Fibroblast of lung (primary cell): ENCODE data around the gene GPC5. TPM values are rescaled to one million over a fixed set of nuclear protein-coding genes. Genes with fewer than 3 reads are reported as not detected.
A peak's percentile ranks its signal among the peaks of the same experiment; 100 is the strongest.

Source experiments
- DNase-seq, 2 donors: peaks; one replicate each; pipeline versions ENCODE4 v3.0.0 to v3.0.0-alpha.2; 2010; ENCODE audit warnings: low read depth in 2 of 2
- H2AFZ ChIP-seq: 2 replicates; pipeline ENCODE4 v1.5.1; 2012; ENCODE audit warnings: low read length, control low read depth, inconsistent platforms
- H3K27ac ChIP-seq: 2 replicates; pipeline ENCODE4 v1.5.1; 2011; ENCODE audit warnings: low read length, control low read depth; ENCODE audit not compliant: insufficient read depth
- H3K27me3 ChIP-seq: 2 replicates; pipeline ENCODE4 v1.5.1; 2011; ENCODE audit warnings: mild to moderate bottlenecking, low read length; ENCODE audit not compliant: control insufficient read depth, insufficient read depth
- H3K36me3 ChIP-seq: 2 replicates; pipeline ENCODE4 v1.5.1; 2011; ENCODE audit warnings: low read length; ENCODE audit not compliant: control insufficient read depth, insufficient read depth
- H3K4me1 ChIP-seq: 2 replicates; pipeline ENCODE4 v1.5.1; 2011; ENCODE audit warnings: low read length; ENCODE audit not compliant: control insufficient read depth, insufficient read depth; ENCODE audit errors: extremely low read depth
- H3K4me2 ChIP-seq: 2 replicates; pipeline ENCODE4 v1.5.1; 2011; ENCODE audit warnings: low read length, control low read depth; ENCODE audit not compliant: insufficient read depth; ENCODE audit errors: extremely low read depth
- H3K4me3 ChIP-seq, 4 experiments: fragments of 200-600 bp in 1 of 4; sonication (generic) in 1 of 4; replicated peaks in 1 of 4; 2 replicates each; pipeline ENCODE4 v1.5.1; 2011 to 2016; ENCODE audit warnings: low read length in 4 of 4, low read depth in 3 of 4, mild to moderate bottlenecking in 3 of 4, control low read depth in 2 of 4, inconsistent platforms in 1 of 4, mixed read lengths in 1 of 4; ENCODE audit not compliant: insufficient read depth in 1 of 4; ENCODE audit errors: control extremely low read depth in 1 of 4
- H3K79me2 ChIP-seq: 2 replicates; pipeline ENCODE4 v1.5.1; 2012; ENCODE audit warnings: mild to moderate bottlenecking, low read length, inconsistent platforms; ENCODE audit not compliant: control insufficient read depth, insufficient read depth
- H3K9ac ChIP-seq: 2 replicates; pipeline ENCODE4 v1.5.1; 2011; ENCODE audit warnings: mild to moderate bottlenecking, low read length, control low read depth; ENCODE audit not compliant: insufficient read depth
- H3K9me3 ChIP-seq: 2 replicates; pipeline ENCODE4 v1.5.1; 2012; ENCODE audit warnings: low read depth, low read length; ENCODE audit not compliant: control insufficient read depth, insufficient read depth
- H4K20me1 ChIP-seq: 2 replicates; pipeline ENCODE4 v1.5.1; 2011; ENCODE audit warnings: low read length; ENCODE audit not compliant: control insufficient read depth, insufficient read depth; ENCODE audit errors: extremely low read depth
- CTCF ChIP-seq, 2 donors: IDR thresholded peaks in 1 of 2; conservative IDR thresholded peaks in 1 of 2; 1 replicate in 1 of 2; 2 replicates in 1 of 2; pipeline ENCODE4 v1.5.1; 2011 to 2012; ENCODE audit warnings: low read length in 2 of 2, control low read depth in 1 of 2, inconsistent platforms in 1 of 2, low read depth in 1 of 2, mild to moderate bottlenecking in 1 of 2
- EZH2 ChIP-seq: IDR thresholded peaks from 2 replicates; pipeline ENCODE4 v1.5.1; 2012; ENCODE audit warnings: low read length, control low read depth, mild to moderate bottlenecking; ENCODE audit errors: missing control alignments
- polyA plus RNA-seq, 2 donors: library from polyadenylated mRNA; depleted of rRNA in 1 of 2; stranded (reverse) in 1 of 2; unstranded in 1 of 2; fragments of >200 nt; gene quantifications; 2 replicates each; pipeline ENCODE4 v1.2.1, GENCODE V29; 2011 to 2012; ENCODE audit warnings: missing spikeins in 1 of 2
- total RNA-seq: library from RNA; depleted of rRNA; stranded (reverse); fragments of >200 nt; gene quantifications from 2 replicates; pipeline ENCODE4 v1.2.1, GENCODE V29; 2014

Gene GPC5
- total and polyA plus RNA-seq, 2 donors (not counting 1 experiment from before 2014, with no cell fraction given) = 0.17 TPM; not detected in 1

GRCh38 chr13:92172191-92172590 is 773.8 kb downstream of the GPC5 start:
- Histone ChIP-seq H3K36me3 (no peaks in the 10 kb centered on the region), H3K4me2 (no peak overlapping the region), H4K20me1 (no peaks in the 10 kb centered on the region), H3K9ac (no peak overlapping the region), H3K4me1 (no peaks in the 10 kb centered on the region), H3K79me2 (no peaks in the 10 kb centered on the region), H3K27me3 (no peaks in the 10 kb centered on the region), H2AFZ (no peak overlapping the region), H3K4me3 (no peak overlapping the region), H3K27ac (no peak overlapping the region), H3K9me3 (no peaks in the 10 kb centered on the region)
- peak; percentile 52 to 63 for DNase-seq
- TF ChIP-seq EZH2 = no peak
- no peak for TF ChIP-seq CTCF (conservative IDR thresholded peaks at IDR 0.05 in 1 of 2, IDR thresholded peaks at IDR 0.05 in 1 of 2; ENCODE audit: low read depth in 1 of 2, low read length in 2 of 2)

- no peak overlapping the region for H3K4me3 ChIP-seq
- H2AFZ ChIP-seq = no peak overlapping the region
- H3K79me2 ChIP-seq = no peaks in the 10 kb centered on the region
- no peaks in the 10 kb centered on the region for H3K27me3 ChIP-seq
- H3K4me2 ChIP-seq = no peak overlapping the region
- no peaks in the 10 kb centered on the region for H3K4me1 ChIP-seq
- no peak overlapping the region for H3K27ac ChIP-seq
- no peaks in the 10 kb centered on the region for H3K9me3 ChIP-seq
- no peaks in the 10 kb centered on the region for H3K36me3 ChIP-seq
- no peak for DNase-seq
- TF ChIP-seq EZH2 (no peak), CTCF (conservative IDR thresholded peaks at IDR 0.05 in 1 of 2, IDR thresholded peaks at IDR 0.05 in 1 of 2; ENCODE audit: low read depth in 1 of 2, low read length in 2 of 2) (no peak)
- no peak overlapping the region for H3K9ac ChIP-seq
- no peaks in the 10 kb centered on the region for H4K20me1 ChIP-seq
Observed at GRCh38 chr13:92173254-92173653, 774.8 kb downstream of the GPC5 start.

GRCh38 chr13:92175330-92175729 is 776.9 kb downstream of the GPC5 start:
- Histone ChIP-seq H2AFZ (no peak overlapping the region), H3K9me3 (no peaks in the 10 kb centered on the region), H3K36me3 (no peaks in the 10 kb centered on the region), H3K9ac (no peak overlapping the region), H3K4me3 (no peak overlapping the region), H3K79me2 (no peaks in the 10 kb centered on the region), H3K27ac (no peak overlapping the region), H3K4me2 (no peak overlapping the region), H4K20me1 (no peaks in the 10 kb centered on the region), H3K4me1 (no peaks in the 10 kb centered on the region), H3K27me3 (no peaks in the 10 kb centered on the region)
- TF ChIP-seq CTCF (conservative IDR thresholded peaks at IDR 0.05 in 1 of 2, IDR thresholded peaks at IDR 0.05 in 1 of 2; ENCODE audit: low read depth in 1 of 2, low read length in 2 of 2) (peak; percentile 24 to 69), EZH2 (no peak)
- peak; percentile 80 to 88 for DNase-seq
